Amniotic epithelial cell (primary cell): ENCODE results near the gene ITPK1.
A peak's percentile ranks its signal among the peaks of the same experiment; 100 is the strongest.

ENCODE experiments used
- DNase-seq: peaks from one replicate; pipeline ENCODE4 v3.0.0-alpha.2; 2010; ENCODE audit warnings: low read depth

Gene ITPK1

GRCh38 chr14:92968291-92969020 lies 147.3 kb downstream of the ITPK1 start:
- DNase-seq, result no peak

DNA sequence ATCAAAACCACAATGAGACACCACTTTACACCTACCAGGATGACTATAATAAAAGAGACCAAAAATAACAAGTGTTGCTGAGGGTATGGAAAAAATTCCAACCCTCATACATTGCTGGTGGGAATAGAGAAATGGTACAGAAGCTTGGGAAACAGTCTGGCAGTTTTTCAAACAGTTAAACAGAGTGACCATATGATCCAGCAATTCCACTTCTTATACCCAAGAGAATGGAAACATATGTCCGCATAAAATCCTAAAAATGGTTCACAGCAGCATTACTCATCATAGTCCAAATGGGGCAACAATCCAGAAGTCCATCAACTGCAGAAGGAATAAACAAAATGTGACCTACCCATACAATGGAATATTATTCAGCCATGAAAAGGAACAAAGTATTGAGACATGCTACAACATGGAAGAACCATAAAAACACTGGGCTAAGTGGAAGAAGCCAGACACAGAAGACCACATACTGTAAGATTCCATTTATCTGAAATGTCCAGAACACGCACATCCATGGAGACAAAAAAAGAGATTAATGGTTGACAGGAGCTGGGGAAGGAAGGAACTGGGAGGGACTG lies 148.3 kb downstream of the ITPK1 start:
- no peak for DNase-seq

GRCh38 chr14:92965281-92965680 lies 150.4 kb downstream of the ITPK1 start:
- DNase-seq, result no peak

DNA sequence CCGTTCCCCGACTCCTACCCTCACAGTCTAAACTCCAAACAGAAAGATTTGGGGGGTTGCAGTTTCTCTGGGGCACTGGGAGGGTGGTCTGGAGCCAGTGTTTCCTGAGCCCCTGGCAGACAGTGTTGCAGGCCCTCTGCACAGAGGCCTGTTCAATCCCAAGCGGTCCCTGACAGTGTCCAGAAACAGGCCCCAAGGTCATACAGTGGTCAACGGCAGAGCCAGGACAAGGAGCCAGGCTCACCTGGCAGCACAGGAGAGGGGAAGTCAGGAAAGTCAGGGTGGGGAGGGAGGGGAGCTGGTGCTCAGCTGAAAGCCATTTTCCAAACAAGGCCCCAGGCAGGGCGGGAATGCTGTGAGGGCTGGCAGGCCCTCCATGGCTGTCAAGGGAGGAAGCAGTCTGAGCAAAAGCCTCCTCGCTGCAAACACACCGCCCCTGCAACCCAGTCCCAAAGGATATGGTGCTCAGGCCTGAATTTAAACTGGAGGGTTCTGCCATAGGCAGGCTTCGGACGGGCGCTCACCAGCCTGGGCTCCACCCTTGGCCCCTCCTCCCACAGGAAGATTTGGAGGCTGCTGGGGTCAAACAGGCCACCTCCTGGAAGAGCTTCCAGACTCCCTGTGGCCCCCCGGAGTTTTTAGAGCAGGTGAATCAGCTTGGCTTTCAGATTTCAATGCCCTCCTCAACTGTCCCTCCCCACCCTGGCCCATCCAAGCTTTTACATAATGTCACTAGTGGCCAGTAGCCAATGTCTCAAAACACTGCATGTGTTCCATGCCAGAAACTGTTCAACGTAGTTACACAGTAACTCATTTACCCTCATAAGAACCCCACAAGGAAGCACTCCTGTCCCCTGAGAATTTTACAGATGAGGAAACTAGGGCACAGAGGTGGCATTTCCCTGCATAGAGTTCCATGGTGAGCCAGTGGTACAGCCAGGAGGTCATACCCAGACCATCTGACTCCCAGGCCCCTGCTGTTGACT lies 151.3 kb downstream of the ITPK1 start:
- no peak for DNase-seq

DNA sequence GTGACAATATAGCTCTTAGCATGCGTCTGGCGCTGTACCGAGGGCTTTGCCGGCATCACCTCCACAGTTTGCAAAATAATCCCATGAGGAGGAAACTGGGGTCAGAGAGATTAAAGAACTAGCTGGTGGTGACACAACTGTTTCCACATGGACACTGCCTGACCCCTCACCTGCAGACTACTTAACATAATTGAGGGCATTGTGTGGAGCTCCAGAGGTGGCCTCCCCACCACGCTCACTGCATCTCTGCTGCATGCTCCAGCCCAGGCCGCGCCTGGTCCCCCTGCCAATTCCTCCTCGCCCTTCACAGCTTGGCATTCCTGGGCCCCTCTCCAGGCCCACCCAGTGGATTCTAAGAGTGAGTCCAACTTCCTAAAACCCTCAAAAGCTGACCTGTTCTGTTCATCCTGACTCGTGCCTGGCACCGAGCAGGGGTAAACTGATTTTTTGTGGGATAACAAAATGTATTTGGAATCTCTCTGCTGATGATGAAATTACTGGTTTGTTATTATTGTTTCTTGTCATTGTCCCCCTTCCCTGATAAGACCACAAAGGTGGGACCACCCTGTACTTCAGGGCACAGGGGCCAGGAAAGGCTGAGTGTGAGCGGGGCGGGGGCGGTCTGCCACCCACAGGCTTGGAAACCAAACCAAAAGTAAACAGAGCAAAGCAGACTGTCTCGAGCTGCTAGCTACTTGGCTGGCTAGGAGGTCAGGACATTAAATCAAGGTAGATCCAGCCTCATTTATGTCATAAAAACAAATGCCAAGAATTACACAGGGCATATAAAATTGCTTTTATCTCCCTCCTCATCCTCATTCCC lies 152.2 kb downstream of the ITPK1 start:
- DNase-seq, result no peak

- DNase-seq, result no peak
These were observed 153.0 kb downstream of the ITPK1 start for GRCh38 chr14:92962831-92963095.

- no peak for DNase-seq
These were observed 153.5 kb downstream of the ITPK1 start for GRCh38 chr14:92962031-92962830.

GRCh38 chr14:92961567-92961855 lies 154.2 kb downstream of the ITPK1 start:
- no peak for DNase-seq

DNA sequence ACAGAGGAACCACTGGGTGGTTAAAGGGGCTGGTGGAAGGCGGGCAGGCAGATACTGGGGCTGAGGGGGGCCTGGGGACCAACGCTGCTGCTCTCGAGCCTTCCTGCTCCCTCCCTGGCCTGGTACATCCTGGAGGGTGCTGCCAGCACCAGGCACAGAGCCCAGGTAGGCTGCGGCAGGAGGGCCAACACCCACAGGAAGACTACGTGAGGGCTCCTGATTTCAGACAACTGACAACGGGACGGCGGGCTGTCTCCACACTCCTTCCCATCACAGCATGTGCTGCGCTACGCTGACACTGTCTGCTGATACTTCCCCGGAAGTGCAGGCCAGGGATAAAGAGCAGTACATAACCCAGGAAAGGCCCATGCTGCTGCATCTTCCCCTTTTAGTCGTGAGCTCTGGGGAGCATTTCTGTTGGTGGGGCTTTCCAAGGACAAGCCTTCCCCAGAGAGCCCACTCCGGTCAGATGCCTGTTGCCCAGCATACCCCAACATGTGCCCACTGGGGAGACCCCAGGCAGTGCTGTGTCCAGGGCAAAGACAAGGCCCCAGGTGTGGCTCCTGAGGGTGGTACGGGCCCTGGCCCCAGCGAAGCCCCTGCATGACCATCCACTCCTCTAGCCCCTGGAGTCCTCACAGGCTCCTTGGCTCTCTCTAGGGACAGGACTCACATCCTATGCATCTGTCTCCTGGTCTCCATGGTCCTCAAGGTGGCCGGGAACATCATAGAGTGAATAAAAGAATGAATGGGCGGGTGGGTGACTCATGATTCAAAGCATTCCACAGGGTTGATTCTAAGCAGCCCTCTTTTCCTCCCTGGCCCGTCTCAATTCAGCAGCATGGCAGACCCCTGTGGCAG lies 154.8 kb downstream of the ITPK1 start:
- DNase-seq, result peak; percentile 18

DNA sequence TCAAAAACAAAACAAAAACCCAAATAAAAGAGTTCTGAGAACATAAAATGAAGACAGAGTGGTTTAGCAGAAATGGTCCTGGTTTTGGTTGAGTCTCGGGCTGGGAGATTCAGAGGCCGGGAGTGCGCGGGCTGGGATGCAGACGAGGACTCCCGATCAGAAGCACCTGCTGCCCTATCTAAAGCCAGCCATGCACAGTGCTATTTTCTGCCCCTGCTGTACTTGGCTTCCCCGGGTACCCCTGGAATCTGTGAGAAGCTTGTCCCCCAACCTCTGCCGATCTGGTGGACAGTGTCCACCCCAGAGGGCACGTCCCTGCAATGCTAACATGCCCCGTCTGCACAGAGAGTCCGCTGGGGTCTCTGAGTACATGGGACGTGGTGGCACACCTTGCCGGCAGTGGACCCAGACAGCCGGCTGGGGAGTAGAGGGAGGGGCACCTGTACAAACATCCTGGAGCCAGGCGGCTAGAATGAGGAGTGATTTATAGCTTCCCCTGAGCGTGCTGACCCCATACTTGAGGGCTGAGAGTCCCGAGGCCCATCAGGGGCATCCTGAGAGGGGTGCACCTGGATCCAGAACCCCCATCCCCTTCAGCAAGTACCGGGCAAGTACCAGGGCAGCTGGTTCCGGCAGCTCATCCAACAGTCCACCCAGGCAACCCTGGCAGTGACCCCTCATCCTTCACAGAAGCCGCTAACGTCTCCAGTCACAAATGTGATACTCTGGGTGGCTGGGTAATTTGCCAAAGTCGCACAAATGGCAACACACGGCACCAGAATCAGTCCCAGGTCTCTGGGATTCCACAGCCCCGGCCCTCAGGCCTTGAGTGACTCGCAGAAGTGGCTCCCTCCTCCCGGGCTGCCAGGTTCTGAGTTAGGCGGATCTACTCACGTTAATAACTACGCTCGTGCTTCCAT lies 155.7 kb downstream of the ITPK1 start:
- no peak for DNase-seq

DNA sequence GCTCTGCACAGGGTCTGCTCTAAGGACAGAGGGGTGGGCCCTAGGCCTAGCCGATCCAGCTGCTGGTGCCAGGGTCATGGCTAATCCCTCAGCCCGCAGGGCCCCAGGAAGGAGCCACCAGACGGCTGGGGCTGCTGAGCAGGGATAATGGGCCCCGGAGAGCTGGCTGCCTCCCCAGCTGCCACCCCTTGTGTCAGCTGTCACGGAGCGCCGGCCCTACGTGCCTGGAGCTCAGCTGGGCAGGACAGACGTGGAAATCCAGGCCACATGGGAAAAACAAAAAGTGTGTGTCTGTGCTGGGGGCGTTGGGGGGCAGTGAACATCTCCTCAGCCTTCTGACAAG lies 156.6 kb downstream of the ITPK1 start:
- DNase-seq, result no peak

GRCh38 chr14:92958373-92959188 lies 157.1 kb downstream of the ITPK1 start:
- no peak for DNase-seq

GRCh38 chr14:92956961-92957360 lies 158.8 kb downstream of the ITPK1 start:
- no peak for DNase-seq

DNA sequence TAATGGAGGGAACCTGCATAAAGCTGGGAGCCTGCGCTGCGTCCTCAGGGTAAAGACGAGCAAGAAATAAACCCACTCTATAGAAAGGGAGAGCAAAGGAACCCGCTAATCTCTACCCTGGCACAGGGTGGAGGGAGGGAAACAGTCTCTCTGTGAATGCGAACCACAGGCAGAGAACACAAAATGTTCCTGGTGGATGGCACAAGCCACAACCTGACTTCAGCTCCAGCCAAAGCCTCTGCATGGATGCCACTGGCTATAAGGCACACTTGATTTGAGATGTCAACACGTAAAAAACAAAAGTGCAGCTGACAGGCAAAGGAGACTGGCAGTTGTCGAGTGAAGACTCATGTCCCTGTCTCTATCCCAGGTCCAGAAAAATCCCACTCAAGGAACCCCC lies 160.3 kb downstream of the ITPK1 start:
- no peak for DNase-seq

GRCh38 chr14:92954933-92955332 lies 160.8 kb downstream of the ITPK1 start:
- DNase-seq, result no peak

DNA sequence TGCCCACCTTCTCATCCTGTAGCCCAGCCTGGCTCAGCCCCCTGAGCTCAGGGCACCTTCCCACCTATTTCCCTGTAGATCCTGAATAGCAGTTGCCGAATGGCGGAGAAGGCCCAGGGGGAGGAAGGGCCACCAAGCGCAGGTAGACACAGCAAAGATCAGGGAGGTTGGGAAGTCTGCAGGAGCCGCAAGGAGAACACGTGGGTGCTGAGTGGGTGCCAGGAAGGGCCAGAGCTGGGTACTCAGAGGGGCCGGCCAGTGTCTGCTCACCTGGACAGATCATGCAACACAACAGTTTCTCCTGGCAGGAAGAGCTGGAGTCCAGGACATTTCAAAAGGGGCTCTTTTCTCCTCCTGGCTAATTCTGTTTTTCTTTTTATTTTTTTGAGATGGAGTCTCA lies 162.2 kb downstream of the ITPK1 start:
- DNase-seq, result no peak

DNA sequence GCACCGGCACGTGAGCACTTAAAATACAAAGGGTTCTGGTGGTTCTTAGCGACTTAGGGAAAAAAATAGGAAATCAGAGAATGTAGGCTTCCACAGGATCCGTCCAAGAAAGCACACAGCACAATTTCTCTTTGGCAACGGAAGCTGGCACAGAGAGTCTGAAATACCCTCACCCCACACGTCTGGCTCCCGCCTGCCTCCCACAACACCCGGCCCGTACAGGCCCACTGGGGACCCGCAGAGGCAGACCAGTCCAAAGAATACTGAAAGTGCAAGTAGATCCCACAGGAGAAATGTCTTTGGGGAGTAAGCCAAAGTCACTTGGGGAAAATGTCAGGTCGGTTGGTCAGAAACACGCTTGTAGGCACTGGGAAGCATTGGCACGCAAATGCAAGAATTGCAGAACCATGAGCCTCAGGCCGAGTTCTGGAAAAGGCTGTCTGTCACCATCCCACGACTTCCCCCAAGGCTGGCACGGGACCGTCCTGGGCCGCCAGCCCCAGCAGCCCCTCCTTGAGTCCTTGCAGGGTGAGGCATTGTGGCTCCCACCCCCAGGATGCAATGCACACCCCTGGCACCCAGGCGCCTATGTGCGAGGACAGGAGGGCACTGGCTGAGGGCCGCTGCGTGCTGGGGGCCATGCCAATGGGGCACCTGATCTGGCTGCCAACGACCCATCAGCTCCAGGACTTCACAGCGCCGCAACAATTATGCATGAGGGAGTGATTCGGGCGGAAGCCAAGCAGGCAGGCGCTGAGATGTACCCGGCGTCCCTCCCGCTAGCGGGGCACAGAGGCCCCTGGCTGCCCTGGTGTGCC lies 163.0 kb downstream of the ITPK1 start:
- no peak for DNase-seq

- peak; percentile 33 for DNase-seq
These were observed 163.7 kb downstream of the ITPK1 start for GRCh38 chr14:92951912-92952471.
